Psoas muscle (tissue), 8 donors: ENCODE data around the gene MYB. TPM values are rescaled to one million over a fixed set of nuclear protein-coding genes. Genes with fewer than 3 reads are reported as not detected.
"Not testable (repeated sequence)": the region's sequence is repeated elsewhere in the genome, so short reads cannot be mapped to it uniquely, and the experiment has no call there.

Source experiments
- ATAC-seq, 4 donors: fragments of 200-7000 bp; cut with Tn5 transposase; one replicate each; pipeline ENCODE4 v1.9.1; 2020; ENCODE audit warnings: moderate library complexity in 3 of 4, mild to moderate bottlenecking in 2 of 4
- DNase-seq, 2 donors: peaks; one replicate each; pipeline ENCODE4 v3.0.0-alpha.2; 2020
- H3K27ac ChIP-seq: fragments of 200-600 bp; one replicate; pipeline ENCODE4 v1.8.0; 2022
- H3K27me3 ChIP-seq, 3 donors: fragments of 200-600 bp in 1 of 3; one replicate each; pipeline versions ENCODE4 v1.6.1 to v1.8.0; 2013 to 2022; ENCODE audit warnings: low read length in 2 of 3, mild to moderate bottlenecking in 2 of 3, moderate library complexity in 1 of 3; ENCODE audit not compliant: insufficient read depth in 3 of 3
- H3K36me3 ChIP-seq, 2 donors: fragments of 200-600 bp in 1 of 2; one replicate each; pipeline versions ENCODE4 v1.6.1 to v1.8.0; 2013 to 2022; ENCODE audit warnings: low read depth in 1 of 2, mild to moderate bottlenecking in 1 of 2, moderate library complexity in 1 of 2; ENCODE audit not compliant: insufficient read depth in 1 of 2
- H3K4me1 ChIP-seq: fragments of 200-600 bp; one replicate; pipeline ENCODE4 v1.8.0; 2022
- H3K4me3 ChIP-seq: fragments of 200-600 bp; one replicate; pipeline ENCODE4 v1.8.0; 2022; ENCODE audit warnings: mild to moderate bottlenecking
- H3K9me3 ChIP-seq: fragments of 200-600 bp; one replicate; pipeline ENCODE4 v1.8.0; 2022
- WGBS, 3 donors: extraction: QIAGEN DNeasy Blood & Tissue Kit; methylation state at CpG; one replicate each; pipeline versions ENCODE4 v1.1.6 to v1.1.7; 2013; 5-methylcytosine and 5-hydroxymethylcytosine counted together
- intact Hi-C, 2 donors: fragments of 100-400 bp; cut with DNase I; formaldehyde crosslinking; loops; one replicate each; pipeline versions ENCODE4 v1.11.0 to v1.14.2; 2022
- polyA plus RNA-seq, 3 donors: library from polyadenylated mRNA; stranded (reverse); fragments of 200-250 nt; gene quantifications; one replicate each; pipeline ENCODE4 v1.2.3, GENCODE V29; 2013
- total RNA-seq, 4 donors: library from RNA; stranded (reverse); fragmentation: NEBNext Ultra II Directional in 2 of 4; extraction: Animal tissue kit (Norgen Biotek cat#: 25700) in 2 of 4; gene quantifications; one replicate each; pipeline versions ENCODE4 v1.2.1 to v1.2.4, GENCODE V29; 2021 to 2023
- TF ChIP-seq, protein P1 (sequence below): fragments of 200-600 bp; IDR thresholded peaks from one replicate; pipeline ENCODE4 v1.8.0; 2022; ENCODE audit warnings: antibody characterized with exemption
- donor health status: healthy with polysubstance abuse.
- donor health status: DM: no; HTN: no; CAD: no; lungs with moderate emphysema.
- donor health status: Bipolar disorder and iron deficiency.
- donor health status: healthy.
- donor health status: DM: yes; HTN: yes; CAD: no.
- donor health status: DM: no; HTN: no; CAD: no.
- donor health status: DM: no; HTN: no; CAD: no.
- donor health status: DM: yes; HTN: yes; CAD: no.

MYB gene
- total and polyA plus RNA-seq, 7 donors = 0.04 to 0.28 (median 0.05) TPM; not detected in 3

DNA sequence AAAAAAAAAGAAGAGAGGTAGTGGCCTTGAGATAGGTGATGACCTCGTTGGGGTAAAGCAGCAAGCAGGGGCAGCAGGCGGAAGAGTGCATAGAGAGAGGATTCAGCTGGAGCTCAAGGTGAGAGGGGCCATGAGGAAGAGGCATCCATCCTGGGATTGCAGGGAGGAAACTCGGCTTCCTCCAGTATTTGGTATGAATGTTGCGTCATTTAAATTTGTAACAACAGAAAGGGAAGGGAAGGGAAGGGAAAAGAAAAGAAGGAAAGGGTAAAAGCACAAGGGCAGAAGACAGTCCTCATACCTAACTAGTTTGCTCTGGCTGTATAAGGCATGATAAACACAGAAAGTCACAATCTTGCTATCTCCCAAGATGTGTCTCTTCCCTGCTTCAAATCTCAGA is 39.9 kb upstream of the MYB start:
- Histone ChIP-seq H3K27me3 (no peaks in the 10 kb centered on the region), H3K4me3 (no peak overlapping the region), H3K36me3 (no peaks in the 10 kb centered on the region), H3K4me1 (no peaks in the 10 kb centered on the region), H3K27ac (no peak overlapping the region), H3K9me3 (no peaks in the 10 kb centered on the region)
- intact Hi-C loops = loop anchor here in 1 of 2 donors (10.0 kb wide), 2 partner anchors 124 to 284 kb away; no protein-coding TSS in a partner anchor
- TF ChIP-seq, protein P1, sequence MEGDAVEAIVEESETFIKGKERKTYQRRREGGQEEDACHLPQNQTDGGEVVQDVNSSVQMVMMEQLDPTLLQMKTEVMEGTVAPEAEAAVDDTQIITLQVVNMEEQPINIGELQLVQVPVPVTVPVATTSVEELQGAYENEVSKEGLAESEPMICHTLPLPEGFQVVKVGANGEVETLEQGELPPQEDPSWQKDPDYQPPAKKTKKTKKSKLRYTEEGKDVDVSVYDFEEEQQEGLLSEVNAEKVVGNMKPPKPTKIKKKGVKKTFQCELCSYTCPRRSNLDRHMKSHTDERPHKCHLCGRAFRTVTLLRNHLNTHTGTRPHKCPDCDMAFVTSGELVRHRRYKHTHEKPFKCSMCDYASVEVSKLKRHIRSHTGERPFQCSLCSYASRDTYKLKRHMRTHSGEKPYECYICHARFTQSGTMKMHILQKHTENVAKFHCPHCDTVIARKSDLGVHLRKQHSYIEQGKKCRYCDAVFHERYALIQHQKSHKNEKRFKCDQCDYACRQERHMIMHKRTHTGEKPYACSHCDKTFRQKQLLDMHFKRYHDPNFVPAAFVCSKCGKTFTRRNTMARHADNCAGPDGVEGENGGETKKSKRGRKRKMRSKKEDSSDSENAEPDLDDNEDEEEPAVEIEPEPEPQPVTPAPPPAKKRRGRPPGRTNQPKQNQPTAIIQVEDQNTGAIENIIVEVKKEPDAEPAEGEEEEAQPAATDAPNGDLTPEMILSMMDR = no peak
- ATAC-seq (no peak), DNase-seq (no peak)
- WGBS, 3 donors = 61 to 74% (median 71%) methylated on average over 4 of the region's 4 CpGs

DNA sequence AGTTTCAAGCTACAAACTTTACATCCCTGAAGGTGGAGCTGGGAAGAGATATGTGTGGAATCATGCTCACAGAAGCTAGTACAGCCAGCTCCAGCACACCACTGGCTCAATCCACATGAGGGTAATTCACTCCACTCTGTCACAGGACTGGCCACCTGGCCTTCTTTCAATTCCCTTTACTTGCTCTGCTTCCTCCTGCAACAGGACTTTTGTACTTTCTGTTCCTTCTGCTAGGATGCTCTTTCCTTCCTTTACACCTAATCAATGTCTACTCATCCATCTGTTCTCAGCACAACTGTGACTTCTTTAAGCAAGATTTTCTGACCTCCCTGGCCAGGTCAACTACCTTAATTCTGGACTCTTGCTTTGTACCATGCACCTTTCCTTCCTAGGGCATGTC is 39.4 kb upstream of the MYB start:
- TF ChIP-seq, protein P1 = no peak
- H3K27me3 ChIP-seq = no peaks in the 10 kb centered on the region
- H3K9me3 ChIP-seq = no peaks in the 10 kb centered on the region
- no peaks in the 10 kb centered on the region for H3K4me1 ChIP-seq
- ATAC-seq (no peak), DNase-seq (no peak)
- intact Hi-C loops = loop anchor here in 1 of 2 donors (10.0 kb wide), 2 partner anchors 123 to 283 kb away; no protein-coding TSS in a partner anchor
- no peak overlapping the region for H3K27ac ChIP-seq
- H3K36me3 ChIP-seq = no peaks in the 10 kb centered on the region
- H3K4me3 ChIP-seq = no peak overlapping the region

DNA sequence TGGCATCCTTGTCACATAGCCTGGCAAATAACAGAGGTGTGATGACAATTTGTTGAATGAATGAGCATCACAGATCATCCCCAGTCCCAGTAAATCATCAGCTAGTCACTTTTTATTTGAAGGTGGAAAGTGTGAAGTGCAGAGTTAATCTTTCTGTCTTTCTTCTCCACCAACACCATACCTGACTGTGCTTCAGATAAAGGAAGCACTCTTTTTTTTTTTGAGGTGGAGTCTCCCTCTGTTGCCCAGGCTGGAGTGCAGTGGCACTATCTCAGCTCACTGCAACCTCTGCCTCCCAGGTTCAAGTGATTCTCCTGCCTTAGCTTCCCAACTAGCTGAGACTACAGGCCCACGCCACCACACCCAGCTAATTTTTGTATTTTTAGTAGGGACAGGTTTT is 38.9 kb upstream of the MYB start:
- not testable (repeated sequence) for H3K4me3 ChIP-seq, DNase-seq, H3K27ac ChIP-seq, H3K27me3 ChIP-seq, H3K4me1 ChIP-seq, H3K36me3 ChIP-seq, ATAC-seq, H3K9me3 ChIP-seq
- intact Hi-C loops = loop anchor here in 1 of 2 donors (10.0 kb wide), 2 partner anchors 123 to 283 kb away; no protein-coding TSS in a partner anchor
- WGBS, 3 donors = 95 to 96% (median 95%) methylated on average over 1 of the region's 1 CpG

DNA sequence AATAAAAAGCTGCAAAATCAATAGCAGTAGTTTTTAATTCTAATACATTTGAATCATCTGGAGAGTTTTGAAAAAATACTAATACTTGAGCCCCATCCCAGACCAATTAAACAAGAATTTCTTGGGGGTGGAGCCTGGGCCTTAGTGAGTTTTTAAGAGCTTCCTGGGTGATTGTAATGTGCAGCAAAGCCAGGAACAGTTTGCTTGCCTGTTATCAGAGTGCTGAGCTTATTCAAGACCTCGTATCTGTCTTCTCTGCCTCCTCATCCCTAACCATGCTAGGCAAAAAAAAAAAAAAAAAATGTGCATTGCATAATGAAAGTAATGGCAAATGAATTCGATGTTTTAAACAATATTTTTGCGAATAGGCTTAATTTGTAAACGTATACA is 36.4 kb upstream of the MYB start:
- no peak overlapping the region for H3K27ac ChIP-seq
- no peaks in the 10 kb centered on the region for H3K4me1 ChIP-seq
- WGBS, 3 donors = 29 to 33% (median 30%) methylated on average over 4 of the region's 4 CpGs
- H3K27me3 ChIP-seq = no peaks in the 10 kb centered on the region
- no peaks in the 10 kb centered on the region for H3K36me3 ChIP-seq
- TF ChIP-seq, protein P1 = no peak
- intact Hi-C loops = loop anchor here (2.0 to 10.0 kb wide), 4 partner anchors 112 to 280 kb away; no protein-coding TSS in a partner anchor
- no peak overlapping the region for H3K4me3 ChIP-seq
- no peak for DNase-seq
- H3K9me3 ChIP-seq = no peaks in the 10 kb centered on the region
- no peak for ATAC-seq

DNA sequence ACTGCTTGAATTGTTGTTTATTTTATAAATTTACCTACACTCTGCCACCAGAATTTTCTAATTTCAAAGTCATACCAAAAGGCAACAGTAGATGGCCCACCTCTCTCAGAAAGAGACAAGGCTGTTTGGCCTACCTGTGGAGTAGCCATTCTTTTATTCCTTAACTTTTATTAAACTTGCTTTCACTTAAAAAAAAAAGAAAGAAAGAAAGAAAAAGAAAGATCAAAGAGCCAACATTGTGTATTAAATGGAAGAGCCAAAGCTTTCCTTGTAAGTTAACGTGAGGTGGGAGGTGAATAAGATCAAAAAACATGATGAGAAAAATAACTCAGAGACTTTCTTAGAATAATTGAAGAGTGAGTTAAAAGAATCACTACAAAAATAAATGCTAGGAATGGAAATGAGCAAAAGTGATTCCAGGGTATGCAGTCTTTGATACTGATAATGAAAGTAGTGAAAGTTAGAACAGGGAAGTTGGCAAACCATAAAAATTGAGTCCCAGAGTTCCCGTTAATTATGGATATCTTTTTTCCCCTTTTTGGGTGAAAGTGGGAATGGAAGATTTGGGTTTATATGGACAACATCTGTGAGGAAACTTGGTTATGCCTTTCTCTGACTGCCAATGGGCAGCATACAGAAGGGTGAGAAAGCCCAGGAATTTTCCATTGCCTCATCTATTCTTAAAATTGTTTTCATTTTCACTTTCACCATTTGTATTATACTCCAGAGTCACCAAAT is 35.9 kb upstream of the MYB start:
- no peaks in the 10 kb centered on the region for H3K9me3 ChIP-seq
- no peaks in the 10 kb centered on the region for H3K36me3 ChIP-seq
- intact Hi-C loops = loop anchor here (2.0 to 10.0 kb wide), 4 partner anchors 112 to 280 kb away; no protein-coding TSS in a partner anchor
- TF ChIP-seq, protein P1 = peak; percentile 62
- DNase-seq (no peak), ATAC-seq (peak in 1 of 4 donors; percentile 60)
- 73 to 86% (median 79%) methylated on average over 2 of the region's 2 CpGs for WGBS, 3 donors
- H3K27me3 ChIP-seq = no peaks in the 10 kb centered on the region
- H3K4me1 ChIP-seq = no peaks in the 10 kb centered on the region
- H3K27ac ChIP-seq = no peak overlapping the region
- no peak overlapping the region for H3K4me3 ChIP-seq
